GM18520 (cell line): Measurements from ENCODE around the gene QSOX1.

Experiments
- ATAC-seq: cut with Tn5 transposase; IDR thresholded peaks from one replicate; pipeline ENCODE4 v1.9.1; 2021; ENCODE audit not compliant: unreplicated experiment

QSOX1 gene

GRCh38 chr1:180210008-180210620 lies 55.4 kb downstream of the QSOX1 start:
- no peak for ATAC-seq

GRCh38 chr1:180211156-180211859 lies 56.6 kb downstream of the QSOX1 start:
- no peak for ATAC-seq

- ATAC-seq, result no peak
Observed at GRCh38 chr1:180211860-180212229, 57.2 kb downstream of the QSOX1 start.

GRCh38 chr1:180213401-180214170 lies 58.9 kb downstream of the QSOX1 start:
- no peak for ATAC-seq

- ATAC-seq, result no peak
Observed at GRCh38 chr1:180215856-180216625, 61.4 kb downstream of the QSOX1 start.

- no peak for ATAC-seq
Observed at GRCh38 chr1:180217006-180217405, 62.3 kb downstream of the QSOX1 start.

GRCh38 chr1:180218806-180219765 lies 64.4 kb downstream of the QSOX1 start:
- ATAC-seq, result no peak

- ATAC-seq, result no peak
Observed at GRCh38 chr1:180219776-180220175, 65.1 kb downstream of the QSOX1 start.

- no peak for ATAC-seq
Observed at GRCh38 chr1:180221462-180221861, 66.8 kb downstream of the QSOX1 start.

- no peak for ATAC-seq
Observed at GRCh38 chr1:180224902-180225301, 70.2 kb downstream of the QSOX1 start.

GRCh38 chr1:180225403-180225802 lies 70.7 kb downstream of the QSOX1 start:
- ATAC-seq, result no peak

- ATAC-seq, result no peak
Observed at GRCh38 chr1:180227861-180228647, 73.4 kb downstream of the QSOX1 start.

- no peak for ATAC-seq
Observed at GRCh38 chr1:180228648-180229482, 74.2 kb downstream of the QSOX1 start.

GRCh38 chr1:180229483-180230415 lies 75.1 kb downstream of the QSOX1 start, which contains the start of gene LHX4:
Gene LHX4 (plus strand): TSS chr1:180230264. CDS start chr1:180230530, 266 bp downstream.
- ATAC-seq, result no peak

- ATAC-seq, result no peak
Observed at GRCh38 chr1:180230416-180230790, 75.7 kb downstream of the QSOX1 start.

GRCh38 chr1:180230791-180231505 lies 76.3 kb downstream of the QSOX1 start:
- ATAC-seq, result no peak

GRCh38 chr1:180231506-180231921 lies 76.8 kb downstream of the QSOX1 start:
- no peak for ATAC-seq
